HepG2 (cell line): ENCODE data around the gene RHOG. TPM values are rescaled to one million over a fixed set of nuclear protein-coding genes. Genes with fewer than 3 reads are reported as not detected.

Experiments
- BCL6 ChIP-seq: IDR thresholded peaks from 2 replicates; pipeline ENCODE4 v1.6.1; 2016; ENCODE audit warnings: missing genetic modification reagents, missing compliant biosample characterization
- EED ChIP-seq: sonication (generic); formaldehyde crosslinking; IDR thresholded peaks from 2 replicates; pipeline ENCODE4 v1.5.0; 2020; ENCODE audit warnings: mild to moderate bottlenecking, missing genetic modification reagents
- KLF16 ChIP-seq, 2 experiments: sonication (generic) in 1 of 2; formaldehyde crosslinking in 1 of 2; IDR thresholded peaks; 2 replicates each; pipeline versions ENCODE4 v1.6.1 to v1.8.0; 2016 to 2023; ENCODE audit warnings: missing genetic modification reagents in 2 of 2, missing compliant biosample characterization in 1 of 2
- KLF6 ChIP-seq: IDR thresholded peaks from 2 replicates; pipeline ENCODE4 v1.8.0; 2016; ENCODE audit warnings: missing biosample characterization, missing genetic modification reagents
- PPARG ChIP-seq: conservative IDR thresholded peaks from 2 replicates; pipeline ENCODE4 v1.6.1; 2016; ENCODE audit warnings: missing biosample characterization, missing genetic modification reagents
- SIN3A ChIP-seq: IDR thresholded peaks from 2 replicates; pipeline ENCODE4 v1.6.1; 2011; ENCODE audit warnings: low read depth, mild to moderate bottlenecking, control low read depth, low read length, borderline replicate concordance
- SOX6 ChIP-seq, 2 experiments: fragments of 450-650 bp in 1 of 2; sonication (generic) in 1 of 2; formaldehyde crosslinking in 1 of 2; IDR thresholded peaks; 2 replicates each; pipeline versions ENCODE4 v1.4.0 to v1.6.1; 2017 to 2020; ENCODE audit warnings: antibody characterized with exemption in 1 of 2, mild to moderate bottlenecking in 1 of 2, missing genetic modification reagents in 1 of 2
- ZBTB3 ChIP-seq: sonication (generic); formaldehyde crosslinking; IDR thresholded peaks from 2 replicates; pipeline ENCODE4 v1.4.0; 2020; ENCODE audit warnings: low read depth, mild to moderate bottlenecking, moderate library complexity, missing genetic modification reagents, borderline replicate concordance
- ZNF317 ChIP-seq: sonication (generic); formaldehyde crosslinking; IDR thresholded peaks from 2 replicates; pipeline ENCODE4 v1.5.0; 2020; ENCODE audit warnings: mild to moderate bottlenecking, missing genetic modification reagents
- ZNF468 ChIP-seq: sonication (generic); formaldehyde crosslinking; IDR thresholded peaks from 2 replicates; pipeline ENCODE4 v1.8.0; 2022; ENCODE audit warnings: mild to moderate bottlenecking, moderate library complexity, missing genetic modification reagents
- ZNF775 ChIP-seq: sonication (generic); formaldehyde crosslinking; IDR thresholded peaks from 2 replicates; pipeline ENCODE4 v1.4.0; 2020; ENCODE audit warnings: missing genetic modification reagents, mild to moderate bottlenecking, moderate library complexity, borderline replicate concordance
- ZZZ3 ChIP-seq: sonication (generic); formaldehyde crosslinking; IDR thresholded peaks from 2 replicates; pipeline ENCODE4 v1.4.0; 2020; ENCODE audit warnings: missing genetic modification reagents, mild to moderate bottlenecking, borderline replicate concordance
- polyA plus RNA-seq, 8 experiments: library from polyadenylated mRNA; depleted of rRNA in 3 of 8; stranded (reverse) in 7 of 8; unstranded in 1 of 8; fragments of >200 nt; fragmentation: Illumina TruSeq in 4 of 8; extraction: Trizol in 4 of 8; gene quantifications; 2 replicates each; pipeline versions ENCODE4 v1.2.1 to v1.2.3, GENCODE V29; 2011 to 2016; ENCODE audit warnings: low read depth in 4 of 8, missing spikeins in 1 of 8, mixed read lengths in 1 of 8; ENCODE audit not compliant: insufficient read depth in 1 of 8
- total RNA-seq, 5 experiments: library from RNA; depleted of rRNA; stranded (reverse); fragments of >200 nt; fragmentation: Illumina TruSeq; extraction: Trizol; gene quantifications; 2 replicates each; pipeline ENCODE4 v1.2.3, GENCODE V29; 2016; ENCODE audit warnings: low read depth in 1 of 5
- TF ChIP-seq, protein P1 (sequence below): sonication (generic); formaldehyde crosslinking; IDR thresholded peaks from 2 replicates; pipeline ENCODE4 v1.4.0; 2020; ENCODE audit warnings: missing genetic modification reagents
- TF ChIP-seq, protein P2 (sequence below): IDR thresholded peaks from 2 replicates; pipeline ENCODE4 v1.6.1; 2012; ENCODE audit warnings: inconsistent platforms
- TF ChIP-seq, protein P3 (sequence below), 2 experiments: fragments of 450-650 bp in 1 of 2; sonication (generic) in 1 of 2; formaldehyde crosslinking in 1 of 2; IDR thresholded peaks; 2 replicates each; pipeline versions ENCODE4 v1.6.1 to v1.8.0; 2016 to 2022; ENCODE audit warnings: antibody characterized with exemption in 1 of 2, mild to moderate bottlenecking in 1 of 2, missing genetic modification reagents in 1 of 2

RHOG gene
- total and polyA plus RNA-seq, 2 of the 13 experiments (the other 11 are each of a cell fraction or from before 2014, with no cell fraction given): 7.7 to 23.4 TPM

DNA sequence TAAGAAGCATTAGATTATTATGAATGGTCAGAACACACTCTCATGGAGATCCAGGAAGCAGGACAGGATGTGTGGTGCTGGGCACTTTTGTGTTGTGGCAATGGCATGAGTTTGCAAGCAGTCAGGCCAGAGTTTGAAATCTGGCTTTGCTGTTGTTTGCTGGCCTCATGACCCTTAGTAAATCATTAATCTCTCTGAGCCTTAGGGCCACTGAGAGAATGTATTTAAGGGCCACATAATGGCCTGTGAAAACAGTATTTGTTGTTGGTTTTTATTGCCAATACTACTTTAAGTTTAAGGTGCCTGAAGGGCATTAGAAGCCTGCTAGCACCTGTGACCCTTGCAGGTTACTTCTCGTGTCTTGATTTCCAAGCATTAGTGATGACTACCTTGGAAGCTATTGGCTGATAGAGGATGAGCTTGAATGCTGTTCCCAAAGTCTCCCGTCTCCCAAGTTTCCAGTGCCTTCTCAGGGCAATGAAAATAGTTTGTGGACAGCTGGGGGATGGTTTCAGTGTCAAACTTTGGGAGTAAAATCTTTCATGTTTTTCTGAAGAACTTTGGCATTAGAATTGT lies 39.3 kb upstream of the RHOG start (continued):
- TF ChIP-seq, protein P1, sequence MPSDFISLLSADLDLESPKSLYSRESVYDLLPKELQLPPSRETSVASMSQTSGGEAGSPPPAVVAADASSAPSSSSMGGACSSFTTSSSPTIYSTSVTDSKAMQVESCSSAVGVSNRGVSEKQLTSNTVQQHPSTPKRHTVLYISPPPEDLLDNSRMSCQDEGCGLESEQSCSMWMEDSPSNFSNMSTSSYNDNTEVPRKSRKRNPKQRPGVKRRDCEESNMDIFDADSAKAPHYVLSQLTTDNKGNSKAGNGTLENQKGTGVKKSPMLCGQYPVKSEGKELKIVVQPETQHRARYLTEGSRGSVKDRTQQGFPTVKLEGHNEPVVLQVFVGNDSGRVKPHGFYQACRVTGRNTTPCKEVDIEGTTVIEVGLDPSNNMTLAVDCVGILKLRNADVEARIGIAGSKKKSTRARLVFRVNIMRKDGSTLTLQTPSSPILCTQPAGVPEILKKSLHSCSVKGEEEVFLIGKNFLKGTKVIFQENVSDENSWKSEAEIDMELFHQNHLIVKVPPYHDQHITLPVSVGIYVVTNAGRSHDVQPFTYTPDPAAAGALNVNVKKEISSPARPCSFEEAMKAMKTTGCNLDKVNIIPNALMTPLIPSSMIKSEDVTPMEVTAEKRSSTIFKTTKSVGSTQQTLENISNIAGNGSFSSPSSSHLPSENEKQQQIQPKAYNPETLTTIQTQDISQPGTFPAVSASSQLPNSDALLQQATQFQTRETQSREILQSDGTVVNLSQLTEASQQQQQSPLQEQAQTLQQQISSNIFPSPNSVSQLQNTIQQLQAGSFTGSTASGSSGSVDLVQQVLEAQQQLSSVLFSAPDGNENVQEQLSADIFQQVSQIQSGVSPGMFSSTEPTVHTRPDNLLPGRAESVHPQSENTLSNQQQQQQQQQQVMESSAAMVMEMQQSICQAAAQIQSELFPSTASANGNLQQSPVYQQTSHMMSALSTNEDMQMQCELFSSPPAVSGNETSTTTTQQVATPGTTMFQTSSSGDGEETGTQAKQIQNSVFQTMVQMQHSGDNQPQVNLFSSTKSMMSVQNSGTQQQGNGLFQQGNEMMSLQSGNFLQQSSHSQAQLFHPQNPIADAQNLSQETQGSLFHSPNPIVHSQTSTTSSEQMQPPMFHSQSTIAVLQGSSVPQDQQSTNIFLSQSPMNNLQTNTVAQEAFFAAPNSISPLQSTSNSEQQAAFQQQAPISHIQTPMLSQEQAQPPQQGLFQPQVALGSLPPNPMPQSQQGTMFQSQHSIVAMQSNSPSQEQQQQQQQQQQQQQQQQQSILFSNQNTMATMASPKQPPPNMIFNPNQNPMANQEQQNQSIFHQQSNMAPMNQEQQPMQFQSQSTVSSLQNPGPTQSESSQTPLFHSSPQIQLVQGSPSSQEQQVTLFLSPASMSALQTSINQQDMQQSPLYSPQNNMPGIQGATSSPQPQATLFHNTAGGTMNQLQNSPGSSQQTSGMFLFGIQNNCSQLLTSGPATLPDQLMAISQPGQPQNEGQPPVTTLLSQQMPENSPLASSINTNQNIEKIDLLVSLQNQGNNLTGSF (CRISPR knock-in tag): no peak
- TF ChIP-seq PPARG (CRISPR knock-in tag) (peak; percentile 40; the same call in 1 of the 2 replicates), ZZZ3 (CRISPR knock-in tag) (no peak), ZBTB3 (CRISPR knock-in tag) (no peak), KLF16 (CRISPR knock-in tag; IDR thresholded peaks at IDR 0.05) (no peak), EED (CRISPR knock-in tag) (no peak), SOX6 (IDR thresholded peaks at IDR 0.05) (no peak), SOX6 (CRISPR knock-in tag; IDR thresholded peaks at IDR 0.05) (peak; percentile 68), KLF6 (CRISPR knock-in tag) (no peak), ZNF317 (CRISPR knock-in tag) (0 out of 2 replicates have a peak, but pooled peaks have one; percentile 27), BCL6 (peak; percentile 58), ZNF468 (no peak), SIN3A (0 out of 2 replicates have a peak, but pooled peaks have one; percentile 54), ZNF775 (CRISPR knock-in tag) (no peak)
- TF ChIP-seq, protein P2, sequence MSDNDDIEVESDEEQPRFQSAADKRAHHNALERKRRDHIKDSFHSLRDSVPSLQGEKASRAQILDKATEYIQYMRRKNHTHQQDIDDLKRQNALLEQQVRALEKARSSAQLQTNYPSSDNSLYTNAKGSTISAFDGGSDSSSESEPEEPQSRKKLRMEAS: peak; percentile 55; the same call in 1 of the 2 replicates
- TF ChIP-seq, protein P3, sequence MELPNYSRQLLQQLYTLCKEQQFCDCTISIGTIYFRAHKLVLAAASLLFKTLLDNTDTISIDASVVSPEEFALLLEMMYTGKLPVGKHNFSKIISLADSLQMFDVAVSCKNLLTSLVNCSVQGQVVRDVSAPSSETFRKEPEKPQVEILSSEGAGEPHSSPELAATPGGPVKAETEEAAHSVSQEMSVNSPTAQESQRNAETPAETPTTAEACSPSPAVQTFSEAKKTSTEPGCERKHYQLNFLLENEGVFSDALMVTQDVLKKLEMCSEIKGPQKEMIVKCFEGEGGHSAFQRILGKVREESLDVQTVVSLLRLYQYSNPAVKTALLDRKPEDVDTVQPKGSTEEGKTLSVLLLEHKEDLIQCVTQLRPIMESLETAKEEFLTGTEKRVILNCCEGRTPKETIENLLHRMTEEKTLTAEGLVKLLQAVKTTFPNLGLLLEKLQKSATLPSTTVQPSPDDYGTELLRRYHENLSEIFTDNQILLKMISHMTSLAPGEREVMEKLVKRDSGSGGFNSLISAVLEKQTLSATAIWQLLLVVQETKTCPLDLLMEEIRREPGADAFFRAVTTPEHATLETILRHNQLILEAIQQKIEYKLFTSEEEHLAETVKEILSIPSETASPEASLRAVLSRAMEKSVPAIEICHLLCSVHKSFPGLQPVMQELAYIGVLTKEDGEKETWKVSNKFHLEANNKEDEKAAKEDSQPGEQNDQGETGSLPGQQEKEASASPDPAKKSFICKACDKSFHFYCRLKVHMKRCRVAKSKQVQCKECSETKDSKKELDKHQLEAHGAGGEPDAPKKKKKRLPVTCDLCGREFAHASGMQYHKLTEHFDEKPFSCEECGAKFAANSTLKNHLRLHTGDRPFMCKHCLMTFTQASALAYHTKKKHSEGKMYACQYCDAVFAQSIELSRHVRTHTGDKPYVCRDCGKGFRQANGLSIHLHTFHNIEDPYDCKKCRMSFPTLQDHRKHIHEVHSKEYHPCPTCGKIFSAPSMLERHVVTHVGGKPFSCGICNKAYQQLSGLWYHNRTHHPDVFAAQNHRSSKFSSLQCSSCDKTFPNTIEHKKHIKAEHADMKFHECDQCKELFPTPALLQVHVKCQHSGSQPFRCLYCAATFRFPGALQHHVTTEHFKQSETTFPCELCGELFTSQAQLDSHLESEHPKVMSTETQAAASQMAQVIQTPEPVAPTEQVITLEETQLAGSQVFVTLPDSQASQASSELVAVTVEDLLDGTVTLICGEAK (IDR thresholded peaks at IDR 0.05): no peak
- TF ChIP-seq, protein P3 (CRISPR knock-in tag; IDR thresholded peaks at IDR 0.05): no peak
